K562 (cell line): ENCODE data around the gene ZNF292. TPM values are rescaled to one million over a fixed set of nuclear protein-coding genes. Genes with fewer than 3 reads are reported as not detected.

ENCODE experiments used
- ATAC-seq: fragments of 200-7000 bp; cut with Tn5 transposase; 3 replicates; pipeline ENCODE4 v1.9.1; 2020; ENCODE audit warnings: moderate library complexity
- BruUV-seq: library from RNA; stranded (reverse); fragments of 400-500 nt; replicated peaks from 2 replicates; lab custom pipeline; 2021; lab: Mats Ljungman, UMichigan
- CTCF ChIA-PET: fragments of 300-600 bp; formaldehyde crosslinking; extraction: SDS; loops from one replicate; lab custom pipeline; 2021; ENCODE audit warnings: low intra/inter-chr PET ratio; lab: Yijun Ruan, JAX
- POLR2A ChIA-PET: fragments of 300-600, 350-650 bp; sonication (Branson Sonifier 250); formaldehyde crosslinking; extraction: SDS; loops from one replicate; lab custom pipeline; 2021; ENCODE audit warnings: antibody characterized with exemption, inconsistent platforms; lab: Yijun Ruan, JAX
- DNase-seq, 4 experiments: peaks; one replicate each; pipeline versions ENCODE4 v3.0.0 to v3.0.0-alpha.2; 2011 to 2018; ENCODE audit warnings: low spot score in 3 of 4, mixed read lengths in 3 of 4; ENCODE audit errors: extremely low read depth in 1 of 4
- FAIRE-seq: peaks from 2 replicates; lab custom pipeline; 2011; peaks lifted over from hg19 to GRCh38; lab: Jason Lieb, UNC
- H2AFZ ChIP-seq: 2 replicates; pipeline ENCODE4 v1.6.0; 2011; ENCODE audit warnings: low read depth, low read length, control low read depth, inconsistent platforms
- H3K27ac ChIP-seq: fragments of 200-600 bp; 3 replicates; pipeline ENCODE4 v1.8.0; 2011; ENCODE audit warnings: low read depth, mild to moderate bottlenecking, control low read depth, inconsistent platforms, low read length, moderate library complexity, mixed read lengths; ENCODE audit errors: extremely low read depth
- H3K27me3 ChIP-seq, 2 experiments: fragments of 300-600 bp in 1 of 2; 2 replicates in 1 of 2; 3 replicates in 1 of 2; pipeline versions ENCODE4 v1.6.0 to v1.8.0; 2011; ENCODE audit warnings: inconsistent platforms in 2 of 2, low read length in 2 of 2, mild to moderate bottlenecking in 1 of 2, mixed read lengths in 1 of 2, moderate library complexity in 1 of 2; ENCODE audit not compliant: control insufficient read depth in 2 of 2, insufficient read depth in 2 of 2
- H3K36me3 ChIP-seq: fragments of 300-600 bp; 3 replicates; pipeline ENCODE4 v1.8.0; 2011; ENCODE audit warnings: mild to moderate bottlenecking, low read length, inconsistent platforms; ENCODE audit not compliant: control insufficient read depth, insufficient read depth
- H3K4me1 ChIP-seq, 2 experiments: fragments of 200-600 bp in 1 of 2; replicated peaks in 1 of 2; 2 replicates in 1 of 2; 3 replicates in 1 of 2; pipeline versions ENCODE4 v1.5.1 to v1.8.0; 2011; ENCODE audit warnings: inconsistent platforms in 2 of 2, low read length in 2 of 2, mild to moderate bottlenecking in 1 of 2, mixed read lengths in 1 of 2, moderate library complexity in 1 of 2; ENCODE audit not compliant: control insufficient read depth in 2 of 2, insufficient read depth in 2 of 2
- H3K4me2 ChIP-seq: 2 replicates; pipeline ENCODE4 v1.6.1; 2011; ENCODE audit warnings: low read length, control low read depth, inconsistent platforms, mixed read lengths; ENCODE audit not compliant: insufficient read depth
- H3K4me3 ChIP-seq: fragments of 200-600 bp; sonication (generic), shearing (Covaris generic); 2 replicates; pipeline ENCODE4 v1.5.1; 2016; ENCODE audit warnings: control low read depth, inconsistent platforms
- H3K79me2 ChIP-seq: fragments of 200-600 bp; 3 replicates; pipeline ENCODE4 v1.8.0; 2011; ENCODE audit warnings: low read length, inconsistent platforms; ENCODE audit not compliant: control insufficient read depth, insufficient read depth
- H3K9ac ChIP-seq, 2 experiments: 2 replicates each; pipeline versions ENCODE4 v1.6.0 to v1.6.1; 2011; ENCODE audit warnings: low read depth in 2 of 2, low read length in 2 of 2, control low read depth in 1 of 2, inconsistent platforms in 1 of 2, mild to moderate bottlenecking in 1 of 2, mixed read lengths in 1 of 2; ENCODE audit not compliant: insufficient read depth in 1 of 2
- H3K9me1 ChIP-seq: one replicate; pipeline ENCODE4 v1.6.0; 2011; ENCODE audit warnings: inconsistent platforms, mild to moderate bottlenecking, low read length, moderate library complexity; ENCODE audit not compliant: control insufficient read depth, insufficient read depth
- H3K9me3 ChIP-seq: replicated peaks from 2 replicates; pipeline ENCODE4 v1.5.1; 2011; ENCODE audit warnings: low read depth, low read length, inconsistent platforms; ENCODE audit not compliant: control insufficient read depth, insufficient read depth
- H4K20me1 ChIP-seq: replicated peaks from 2 replicates; pipeline ENCODE4 v1.6.1; 2011; ENCODE audit warnings: low read length, inconsistent platforms, mixed read lengths; ENCODE audit not compliant: control insufficient read depth, insufficient read depth
- E2F3 ChIP-seq: fragments of 250-450 bp; sonication (Bioruptor Pico); IDR thresholded peaks from 2 replicates; pipeline ENCODE4 v1.4.0; 2020; ENCODE audit warnings: mild to moderate bottlenecking
- MEIS2 ChIP-seq: fragments of 450-650 bp; IDR thresholded peaks from 2 replicates; pipeline ENCODE4 v1.6.1; 2014; ENCODE audit warnings: mild to moderate bottlenecking; ENCODE audit not compliant: partially characterized antibody
- PBX2 ChIP-seq, 2 experiments: IDR thresholded peaks in 1 of 2; conservative IDR thresholded peaks in 1 of 2; 2 replicates each; pipeline ENCODE4 v1.6.1; 2016; ENCODE audit warnings: low read depth in 2 of 2, mild to moderate bottlenecking in 1 of 2, missing compliant biosample characterization in 1 of 2, missing genetic modification characterization in 1 of 2, moderate library complexity in 1 of 2
- ZNF140 ChIP-seq: fragments of 250-450 bp; sonication (Bioruptor Pico); IDR thresholded peaks from 2 replicates; pipeline ENCODE4 v1.8.0; 2021; ENCODE audit warnings: moderate library complexity, mild to moderate bottlenecking, inconsistent platforms
- in situ Hi-C: fragments of 300-500 bp; cut with MboI; formaldehyde crosslinking; loops from 4 replicates; pipeline ENCODE4 v1.15.0; 2018; ENCODE audit warnings: inconsistent platforms, mixed read lengths
- intact Hi-C: fragments of 100-400 bp; cut with micrococcal nuclease; formaldehyde crosslinking; loops from 2 replicates; pipeline ENCODE4 v1.14.2; 2022
- polyA plus RNA-seq, 8 experiments: library from polyadenylated mRNA; depleted of rRNA in 4 of 8; stranded (reverse) in 5 of 8; unstranded in 3 of 8; fragments of >200 nt; fragmentation: Nextera tagmentation in 2 of 8; fragmentation: Illumina TruSeq in 1 of 8; extraction: Ambion mirVana in 2 of 8; extraction: Trizol in 1 of 8; gene quantifications; 2 replicates each; pipeline versions ENCODE4 v1.2.1 to v1.2.3, GENCODE V29; 2011 to 2014; ENCODE audit warnings: inconsistent platforms in 1 of 8, missing spikeins in 1 of 8
- total RNA-seq, 7 experiments: library from RNA; depleted of rRNA in 6 of 7; stranded (reverse); fragments of >200 nt in 6 of 7; fragmentation: Illumina TruSeq in 2 of 7; extraction: Trizol in 2 of 7; gene quantifications; 2 replicates each; pipeline versions ENCODE4 v1.2.1 to v1.2.3, GENCODE V29; 2011 to 2021; ENCODE audit warnings: low replicate concordance in 1 of 7
- TF ChIP-seq, protein P1 (sequence below): sonication (generic); formaldehyde crosslinking; IDR thresholded peaks from 2 replicates; pipeline ENCODE4 v1.9.0; 2022; ENCODE audit warnings: mild to moderate bottlenecking, missing genetic modification reagents

The ZNF292 gene
- total and polyA plus RNA-seq, 9 of the 15 experiments (the other 6 are each of a cell fraction or from before 2014, with no cell fraction given), result 4.4 to 17.1 (median 12.8) TPM

GRCh38 chr6:87244380-87244779 lies 89.0 kb downstream of the ZNF292 start:
- H3K27ac ChIP-seq, result no peak overlapping the region
- peaks cover 47% of the 10 kb centered on the region for H3K36me3 ChIP-seq
- ChIA-PET CTCF (interaction anchor here (0.6 kb wide), 1 partner anchor 1741 kb away, joined by 4 read pairs; no protein-coding TSS in a partner anchor), POLR2A (no interaction called here)
- H3K9me3 ChIP-seq, result no peaks in the 10 kb centered on the region
- TF ChIP-seq E2F3 (CRISPR knock-in tag) (no peak), PBX2 (CRISPR knock-in tag; IDR thresholded peaks at IDR 0.05; ENCODE audit: low read depth) (no peak), PBX2 (tag; conservative IDR thresholded peaks at IDR 0.05; ENCODE audit: low read depth) (peak; percentile 31; the same call in 1 of the 2 replicates), ZNF140 (CRISPR knock-in tag) (no peak), MEIS2 (peak; percentile 39)
- TF ChIP-seq, protein P1, sequence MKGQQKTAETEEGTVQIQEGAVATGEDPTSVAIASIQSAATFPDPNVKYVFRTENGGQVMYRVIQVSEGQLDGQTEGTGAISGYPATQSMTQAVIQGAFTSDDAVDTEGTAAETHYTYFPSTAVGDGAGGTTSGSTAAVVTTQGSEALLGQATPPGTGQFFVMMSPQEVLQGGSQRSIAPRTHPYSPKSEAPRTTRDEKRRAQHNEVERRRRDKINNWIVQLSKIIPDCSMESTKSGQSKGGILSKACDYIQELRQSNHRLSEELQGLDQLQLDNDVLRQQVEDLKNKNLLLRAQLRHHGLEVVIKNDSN (CRISPR knock-in tag), result no peak
- no peak for FAIRE-seq
- peak in 1 of 4 experiments; percentile 8 for DNase-seq
- no peak overlapping the region for H3K4me2 ChIP-seq
- no peaks in the 10 kb centered on the region for H3K79me2 ChIP-seq
- no peak for ATAC-seq
- H3K4me1 ChIP-seq, result no peaks in the 10 kb centered on the region
- H3K27me3 ChIP-seq, result no peaks in the 10 kb centered on the region
- intact Hi-C loops (no loop called here), in situ Hi-C loops (no loop called here)
- no TSS peak for BruUV-seq
- no peaks in the 10 kb centered on the region for H4K20me1 ChIP-seq
- H3K9ac ChIP-seq, result no peak overlapping the region
- H3K4me3 ChIP-seq, result no peak overlapping the region
- H2AFZ ChIP-seq, result no peak overlapping the region
- H3K9me1 ChIP-seq, result no peaks in the 10 kb centered on the region
